ENCODE measurements around the gene PHF5A.

DNA sequence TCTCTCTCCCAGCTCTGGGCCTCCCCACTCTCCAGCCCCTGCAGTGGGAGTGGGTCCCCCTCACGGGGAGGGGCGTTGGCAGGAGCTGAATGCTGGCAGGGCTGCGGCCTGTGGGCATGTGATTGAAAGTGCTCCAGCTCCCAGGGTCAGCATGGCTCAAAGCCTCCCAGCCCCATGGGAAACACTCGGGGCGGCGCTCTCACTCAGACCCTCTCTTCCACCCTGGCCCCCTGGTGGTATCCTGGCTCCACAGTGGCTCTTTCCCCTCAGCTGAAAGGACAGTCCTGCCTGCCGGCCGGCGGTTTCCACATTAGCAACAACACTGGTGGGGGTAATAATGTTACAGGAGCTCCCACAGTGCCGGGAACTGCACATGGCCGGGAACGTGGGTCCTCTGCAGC is 40.3 kb upstream of the PHF5A start:
- TF ChIP-seq CTCF (IDR thresholded peaks at IDR 0.05) = peak in 4 of 12 donors; percentile 6 to 14 (median 13)
- no peak for TF ChIP-seq POLR2A (IDR thresholded peaks at IDR 0.05)
